Measurements from ENCODE around the gene ITCH. TPM values are rescaled to one million over a fixed set of nuclear protein-coding genes. Genes with fewer than 3 reads are reported as not detected.

The ITCH gene
- polyA plus RNA-seq, 1 donor from 2014 or later, result 39.5 TPM

DNA sequence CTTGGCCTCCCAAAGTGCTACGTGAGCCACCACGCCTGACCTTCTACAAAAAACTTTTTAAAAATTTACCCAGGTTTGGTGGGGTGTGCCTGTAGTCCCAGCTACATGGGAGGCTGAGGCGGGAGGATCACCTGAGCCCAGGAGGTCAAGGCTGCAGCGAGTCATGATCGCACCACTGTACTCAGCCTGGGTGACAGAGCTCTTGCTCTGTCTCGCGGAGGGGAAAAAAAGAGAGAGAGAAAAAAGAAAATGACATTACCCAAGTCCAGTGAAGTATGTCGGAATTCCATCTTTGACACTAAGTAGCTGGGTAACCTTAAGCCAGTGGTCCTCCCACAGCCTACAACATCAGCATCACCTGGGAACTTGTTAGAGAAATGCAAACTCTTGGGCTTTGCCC is 176.7 kb downstream of the ITCH start:
- Histone ChIP-seq H2AFZ (ENCODE audit: low read depth, low read length) (no peak overlapping the region), H3K9ac (ENCODE audit: low read length) (no peak overlapping the region), H3K9me3 (ENCODE audit: low read length) (no peaks in the 10 kb centered on the region), H3K27ac (ENCODE audit: low read length) (no peak overlapping the region), H3K4me2 (ENCODE audit: low read length) (no peak overlapping the region), H3K9me2 (ENCODE audit: insufficient read depth, low read length) (no peaks in the 10 kb centered on the region), H3K79me2 (replicated peaks; ENCODE audit: insufficient read depth, low read length) (no peaks in the 10 kb centered on the region), H4K20me1 (ENCODE audit: insufficient read depth) (no peaks in the 10 kb centered on the region), H3F3A (ENCODE audit: insufficient read depth, low read length, poor library complexity, severe bottlenecking) (no peaks in the 10 kb centered on the region), H3K4me3 (ENCODE audit: low read length) (no peak overlapping the region), H3K27me3 (ENCODE audit: insufficient read depth, low read depth, low read length) (no peaks in the 10 kb centered on the region), H3K36me3 (ENCODE audit: insufficient read depth, low read length) (no peaks in the 10 kb centered on the region)
- TF ChIP-seq, protein P1, sequence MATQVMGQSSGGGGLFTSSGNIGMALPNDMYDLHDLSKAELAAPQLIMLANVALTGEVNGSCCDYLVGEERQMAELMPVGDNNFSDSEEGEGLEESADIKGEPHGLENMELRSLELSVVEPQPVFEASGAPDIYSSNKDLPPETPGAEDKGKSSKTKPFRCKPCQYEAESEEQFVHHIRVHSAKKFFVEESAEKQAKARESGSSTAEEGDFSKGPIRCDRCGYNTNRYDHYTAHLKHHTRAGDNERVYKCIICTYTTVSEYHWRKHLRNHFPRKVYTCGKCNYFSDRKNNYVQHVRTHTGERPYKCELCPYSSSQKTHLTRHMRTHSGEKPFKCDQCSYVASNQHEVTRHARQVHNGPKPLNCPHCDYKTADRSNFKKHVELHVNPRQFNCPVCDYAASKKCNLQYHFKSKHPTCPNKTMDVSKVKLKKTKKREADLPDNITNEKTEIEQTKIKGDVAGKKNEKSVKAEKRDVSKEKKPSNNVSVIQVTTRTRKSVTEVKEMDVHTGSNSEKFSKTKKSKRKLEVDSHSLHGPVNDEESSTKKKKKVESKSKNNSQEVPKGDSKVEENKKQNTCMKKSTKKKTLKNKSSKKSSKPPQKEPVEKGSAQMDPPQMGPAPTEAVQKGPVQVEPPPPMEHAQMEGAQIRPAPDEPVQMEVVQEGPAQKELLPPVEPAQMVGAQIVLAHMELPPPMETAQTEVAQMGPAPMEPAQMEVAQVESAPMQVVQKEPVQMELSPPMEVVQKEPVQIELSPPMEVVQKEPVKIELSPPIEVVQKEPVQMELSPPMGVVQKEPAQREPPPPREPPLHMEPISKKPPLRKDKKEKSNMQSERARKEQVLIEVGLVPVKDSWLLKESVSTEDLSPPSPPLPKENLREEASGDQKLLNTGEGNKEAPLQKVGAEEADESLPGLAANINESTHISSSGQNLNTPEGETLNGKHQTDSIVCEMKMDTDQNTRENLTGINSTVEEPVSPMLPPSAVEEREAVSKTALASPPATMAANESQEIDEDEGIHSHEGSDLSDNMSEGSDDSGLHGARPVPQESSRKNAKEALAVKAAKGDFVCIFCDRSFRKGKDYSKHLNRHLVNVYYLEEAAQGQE (IDR thresholded peaks at IDR 0.05; ENCODE audit: borderline replicate concordance), result no peak
- TF ChIP-seq RAD21 (conservative IDR thresholded peaks at IDR 0.05), result no peak
- no peak for TF ChIP-seq EZH2 (IDR thresholded peaks at IDR 0.05; ENCODE audit: borderline replicate concordance, insufficient read depth, low read length, poor library complexity, severe bottlenecking)
- TF ChIP-seq POLR2AphosphoS5 (IDR thresholded peaks at IDR 0.05), result no peak
- TF ChIP-seq, protein P2, sequence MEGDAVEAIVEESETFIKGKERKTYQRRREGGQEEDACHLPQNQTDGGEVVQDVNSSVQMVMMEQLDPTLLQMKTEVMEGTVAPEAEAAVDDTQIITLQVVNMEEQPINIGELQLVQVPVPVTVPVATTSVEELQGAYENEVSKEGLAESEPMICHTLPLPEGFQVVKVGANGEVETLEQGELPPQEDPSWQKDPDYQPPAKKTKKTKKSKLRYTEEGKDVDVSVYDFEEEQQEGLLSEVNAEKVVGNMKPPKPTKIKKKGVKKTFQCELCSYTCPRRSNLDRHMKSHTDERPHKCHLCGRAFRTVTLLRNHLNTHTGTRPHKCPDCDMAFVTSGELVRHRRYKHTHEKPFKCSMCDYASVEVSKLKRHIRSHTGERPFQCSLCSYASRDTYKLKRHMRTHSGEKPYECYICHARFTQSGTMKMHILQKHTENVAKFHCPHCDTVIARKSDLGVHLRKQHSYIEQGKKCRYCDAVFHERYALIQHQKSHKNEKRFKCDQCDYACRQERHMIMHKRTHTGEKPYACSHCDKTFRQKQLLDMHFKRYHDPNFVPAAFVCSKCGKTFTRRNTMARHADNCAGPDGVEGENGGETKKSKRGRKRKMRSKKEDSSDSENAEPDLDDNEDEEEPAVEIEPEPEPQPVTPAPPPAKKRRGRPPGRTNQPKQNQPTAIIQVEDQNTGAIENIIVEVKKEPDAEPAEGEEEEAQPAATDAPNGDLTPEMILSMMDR (IDR thresholded peaks at IDR 0.05; ENCODE audit: poor library complexity, severe bottlenecking), result no peak
- no peak for TF ChIP-seq EP300 (conservative IDR thresholded peaks at IDR 0.05; ENCODE audit: poor library complexity, severe bottlenecking)
- no peak for TF ChIP-seq MXI1 (conservative IDR thresholded peaks at IDR 0.05; ENCODE audit: poor library complexity, severe bottlenecking)
- TF ChIP-seq SMC3 (conservative IDR thresholded peaks at IDR 0.05; ENCODE audit: poor library complexity), result no peak
- TF ChIP-seq TAF1 (IDR thresholded peaks at IDR 0.05; ENCODE audit: low read depth), result no peak

DNA sequence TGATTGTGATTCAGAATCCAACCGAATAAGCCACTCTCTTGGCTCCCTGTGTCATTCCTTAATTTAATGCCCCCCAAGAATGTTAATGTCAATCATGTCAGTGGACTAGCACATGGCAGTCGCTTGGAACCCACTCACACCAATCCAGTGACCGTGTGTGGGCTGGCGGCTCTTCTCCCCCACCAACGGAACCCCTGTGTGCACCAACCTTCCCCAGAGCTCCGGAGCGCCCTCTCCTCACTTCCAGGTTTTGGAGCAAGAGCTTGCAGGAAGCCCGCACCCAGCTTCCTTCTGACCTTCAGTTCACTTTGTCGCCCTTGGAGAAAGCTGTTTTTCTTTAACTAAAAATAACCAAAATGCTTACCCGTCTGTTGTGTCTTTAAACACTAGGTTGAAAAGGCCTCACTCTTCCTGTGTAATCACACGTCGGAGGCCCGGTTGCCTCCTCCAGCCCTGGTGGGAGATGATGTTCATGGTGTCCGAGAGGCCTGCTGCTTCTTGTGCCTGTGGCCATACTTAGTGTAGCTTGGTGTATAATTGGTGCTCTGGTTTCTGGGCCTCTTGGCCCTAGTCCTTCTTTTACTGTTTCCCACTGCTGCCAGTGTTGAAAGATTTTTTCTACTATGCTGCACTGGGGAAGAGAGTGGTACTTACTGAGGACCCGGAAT is 177.7 kb downstream of the ITCH start:
- no peaks in the 10 kb centered on the region for H3K27me3 ChIP-seq (ENCODE audit: insufficient read depth, low read depth, low read length)
- H3K27ac ChIP-seq (ENCODE audit: low read length), result no peak overlapping the region
- H3K36me3 ChIP-seq (ENCODE audit: insufficient read depth, low read length), result no peaks in the 10 kb centered on the region
- H3K4me2 ChIP-seq (ENCODE audit: low read length), result no peak overlapping the region
- no peaks in the 10 kb centered on the region for H3K79me2 ChIP-seq (replicated peaks; ENCODE audit: insufficient read depth, low read length)
- H3K9me2 ChIP-seq (ENCODE audit: insufficient read depth, low read length), result no peaks in the 10 kb centered on the region
- H3K9ac ChIP-seq (ENCODE audit: low read length), result no peak overlapping the region
- H3K4me3 ChIP-seq (ENCODE audit: low read length), result no peak overlapping the region
- H3F3A ChIP-seq (ENCODE audit: insufficient read depth, low read length, poor library complexity, severe bottlenecking), result no peaks in the 10 kb centered on the region
- TF ChIP-seq, protein P2 (IDR thresholded peaks at IDR 0.05; ENCODE audit: poor library complexity, severe bottlenecking), result no peak
- TF ChIP-seq SMC3 (conservative IDR thresholded peaks at IDR 0.05; ENCODE audit: poor library complexity) (no peak), EZH2 (IDR thresholded peaks at IDR 0.05; ENCODE audit: borderline replicate concordance, insufficient read depth, low read length, poor library complexity, severe bottlenecking) (no peak)
- H2AFZ ChIP-seq (ENCODE audit: low read depth, low read length), result no peak overlapping the region
- no peaks in the 10 kb centered on the region for H4K20me1 ChIP-seq (ENCODE audit: insufficient read depth)
- H3K9me3 ChIP-seq (ENCODE audit: low read length), result no peaks in the 10 kb centered on the region

Data from neural cell (in vitro differentiated cells).